ACC112 (cell line): ENCODE data around the gene TEX22.
A peak's percentile ranks its signal among the peaks of the same experiment; 100 is the strongest.

Experiments used
- H2AFZ ChIP-seq: fragments of 200-600 bp; sonication (generic); one replicate; pipeline ENCODE4 v1.6.0; 2017; ENCODE audit warnings: antibody characterized with exemption, low read length; ENCODE audit not compliant: unreplicated experiment
- H3K27ac ChIP-seq: fragments of 200-600 bp; sonication (generic); 2 replicates; pipeline ENCODE4 v1.5.1; 2014; ENCODE audit warnings: low read depth, mild to moderate bottlenecking, antibody characterized with exemption, low read length, moderate library complexity
- H3K27me3 ChIP-seq: fragments of 200-600 bp; sonication (generic); 2 replicates; pipeline ENCODE4 v1.6.1; 2014; ENCODE audit warnings: mild to moderate bottlenecking, antibody characterized with exemption, low read length, moderate library complexity, mixed read lengths; ENCODE audit not compliant: insufficient read depth
- H3K36me3 ChIP-seq: fragments of 200-600 bp; sonication (generic); 2 replicates; pipeline ENCODE4 v1.6.1; 2016; ENCODE audit warnings: mild to moderate bottlenecking, antibody characterized with exemption, low read length, moderate library complexity, mixed read lengths; ENCODE audit not compliant: insufficient read depth
- H3K4me1 ChIP-seq: fragments of 200-600 bp; sonication (generic); one replicate; pipeline ENCODE4 v1.6.1; 2016; ENCODE audit warnings: low read length, mixed read lengths; ENCODE audit not compliant: insufficient read depth, unreplicated experiment, control insufficient read depth
- H3K4me3 ChIP-seq: fragments of 200-600 bp; sonication (generic); 2 replicates; pipeline ENCODE4 v1.5.1; 2014; ENCODE audit warnings: mild to moderate bottlenecking, low read depth, low read length
- H3K79me2 ChIP-seq: fragments of 200-600 bp; sonication (generic); one replicate; pipeline ENCODE4 v1.6.0; 2016; ENCODE audit warnings: low read length; ENCODE audit not compliant: control insufficient read depth, unreplicated experiment, insufficient read depth

The TEX22 gene

DNA sequence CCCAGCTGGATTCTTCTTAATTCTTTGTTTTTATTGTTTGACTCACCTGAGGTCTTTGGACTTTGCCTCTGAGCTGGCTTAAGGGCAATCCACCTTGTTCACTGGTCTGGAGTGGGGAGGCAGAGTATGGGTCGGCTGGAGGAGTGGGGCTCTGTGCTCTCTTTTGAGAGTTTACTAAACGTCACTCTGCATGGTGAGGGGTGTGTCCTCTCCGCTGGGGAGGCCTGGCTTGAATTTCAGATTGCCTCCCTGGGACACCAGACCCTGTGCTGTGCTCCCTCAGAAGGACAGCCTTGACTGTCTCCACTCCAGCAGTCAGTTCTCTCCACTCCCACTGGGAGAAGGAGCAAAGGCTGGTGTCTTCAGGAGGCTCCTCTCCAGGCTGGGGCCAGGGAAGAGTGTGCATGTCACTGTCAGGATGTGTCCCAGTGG lies 19.4 kb downstream of the TEX22 start:
- Histone ChIP-seq H3K79me2 (peaks cover 30% of the 10 kb centered on the region), H3K4me3 (no peak overlapping the region), H3K27ac (no peak overlapping the region), H3K4me1 (peaks cover 19% of the 10 kb centered on the region), H2AFZ (no peak overlapping the region), H3K36me3 (no peaks in the 10 kb centered on the region), H3K27me3 (no peaks in the 10 kb centered on the region)

DNA sequence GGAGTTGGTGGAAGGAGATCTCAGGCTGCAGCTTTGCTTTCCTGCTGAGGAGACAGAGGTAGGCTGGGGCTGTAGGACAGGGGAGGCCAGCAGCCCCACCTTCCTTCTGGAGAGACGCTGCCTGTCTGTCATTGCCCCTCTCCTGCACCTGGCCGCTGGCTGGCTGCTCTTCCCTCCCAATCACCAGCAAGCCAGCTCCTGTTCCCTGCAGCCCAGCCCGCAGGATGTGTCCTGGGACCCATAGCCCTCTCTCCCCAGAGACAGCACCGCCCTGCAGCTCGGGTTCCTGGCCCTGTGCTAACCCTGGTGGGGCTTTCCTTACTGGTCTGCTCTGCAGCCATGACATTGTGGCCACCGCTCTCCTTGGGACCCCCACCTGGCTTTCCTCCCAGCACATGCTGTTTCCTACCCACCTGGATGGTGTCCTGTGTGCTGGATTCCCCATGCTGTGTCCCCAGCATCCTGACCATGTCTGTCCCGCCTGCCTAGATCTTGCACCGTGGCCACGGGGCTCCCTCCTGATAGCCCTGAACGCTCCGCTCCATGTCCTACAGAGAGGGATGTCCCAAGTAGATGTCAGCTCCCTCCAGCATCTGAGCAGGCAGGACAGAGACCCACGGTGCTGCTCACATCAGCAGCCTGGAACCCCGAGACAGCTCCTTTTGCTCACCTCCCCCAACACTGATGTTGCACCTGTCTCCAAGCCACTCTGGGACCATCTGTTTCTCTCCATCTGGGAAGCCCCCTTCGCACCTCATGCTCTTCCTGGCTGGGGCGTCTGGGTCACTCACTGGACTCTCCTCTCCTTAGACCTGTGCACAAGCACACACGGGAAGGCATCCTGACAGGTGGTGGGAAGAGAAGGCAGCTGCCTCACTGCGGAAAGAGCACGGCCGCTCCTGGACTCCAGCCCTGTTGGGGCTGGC lies 20.2 kb downstream of the TEX22 start:
- H2AFZ ChIP-seq = no peak overlapping the region
- no peaks in the 10 kb centered on the region for H3K27me3 ChIP-seq
- H3K4me1 ChIP-seq = peaks cover 19% of the 10 kb centered on the region
- H3K36me3 ChIP-seq = no peaks in the 10 kb centered on the region
- no peak overlapping the region for H3K27ac ChIP-seq
- H3K4me3 ChIP-seq = peak overlapping the region; percentile 92
- H3K79me2 ChIP-seq = peaks cover 38% of the 10 kb centered on the region

DNA sequence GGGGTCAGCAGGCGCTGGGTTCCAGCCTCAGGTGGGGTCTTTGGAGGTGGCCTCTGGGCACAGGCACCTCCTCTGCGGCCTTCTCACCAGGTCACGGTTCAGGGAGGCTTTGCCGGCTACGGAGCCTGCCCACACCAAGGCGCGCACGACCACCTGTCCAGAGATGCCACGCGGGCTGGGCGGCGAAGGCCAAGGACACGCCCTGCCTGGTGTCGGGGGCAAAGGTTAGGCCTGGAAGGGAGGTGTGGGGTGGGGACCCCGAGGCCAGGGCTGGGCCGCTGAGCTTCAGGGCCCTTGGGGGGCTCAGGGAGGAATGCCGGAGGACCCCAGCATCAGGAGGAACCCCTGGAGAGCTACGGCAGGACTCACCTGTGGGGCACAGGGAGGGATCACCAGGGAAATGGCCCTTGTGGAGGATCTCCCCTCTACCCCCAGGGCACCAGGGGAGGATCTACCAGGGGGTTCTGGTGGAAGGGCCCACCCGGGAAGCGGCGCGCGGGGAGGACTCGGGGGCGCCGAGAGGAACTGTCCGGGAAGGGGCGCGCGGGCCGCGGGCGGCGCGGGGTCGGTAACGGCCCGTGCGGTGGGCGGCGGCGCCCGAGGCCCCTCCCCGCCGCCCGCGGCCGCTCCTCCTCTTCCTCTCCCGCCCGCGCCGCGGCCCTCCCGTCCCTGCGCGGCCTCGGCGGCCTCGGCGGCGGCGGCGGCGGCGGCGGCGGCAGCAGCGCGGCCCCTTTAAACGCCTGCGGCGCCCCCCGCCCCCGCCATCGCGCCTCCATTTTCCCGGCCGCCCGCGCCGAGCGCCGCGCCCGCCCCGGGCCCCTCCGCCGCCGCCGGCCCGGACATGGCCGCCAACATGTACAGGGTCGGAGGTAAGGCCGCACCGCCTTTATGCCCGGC lies 21.1 kb downstream of the TEX22 start, which contains the start of gene MTA1:
Gene MTA1, plus strand, starts transcription at position 633 of the 897 bp plus-strand sequence. Its CDS starts 209 bp downstream, at position 842.
- H3K4me3 ChIP-seq = peak within 1 kb of the TSS; percentile 99
- peak within 1 kb of the TSS; percentile 73 for H2AFZ ChIP-seq
- no peaks in the 10 kb centered on the region for H3K27me3 ChIP-seq
- H3K27ac ChIP-seq = no peak within 1 kb of the TSS; the same call in 1 of the 2 replicates
- H3K36me3 ChIP-seq = no peaks in the 10 kb centered on the region
- H3K4me1 ChIP-seq = peaks cover 19% of the 10 kb centered on the region
- peaks cover 45% of the 10 kb centered on the region for H3K79me2 ChIP-seq

GRCh38 chr14:105420101-105420973 lies 22.0 kb downstream of the TEX22 start:
- Histone ChIP-seq H3K4me3 (peak overlapping the region; percentile 99), H3K27ac (no peak overlapping the region; the same call in 1 of the 2 replicates), H3K27me3 (no peaks in the 10 kb centered on the region), H3K36me3 (no peaks in the 10 kb centered on the region), H2AFZ (no peak overlapping the region), H3K79me2 (peaks cover 54% of the 10 kb centered on the region), H3K4me1 (peaks cover 19% of the 10 kb centered on the region)

DNA sequence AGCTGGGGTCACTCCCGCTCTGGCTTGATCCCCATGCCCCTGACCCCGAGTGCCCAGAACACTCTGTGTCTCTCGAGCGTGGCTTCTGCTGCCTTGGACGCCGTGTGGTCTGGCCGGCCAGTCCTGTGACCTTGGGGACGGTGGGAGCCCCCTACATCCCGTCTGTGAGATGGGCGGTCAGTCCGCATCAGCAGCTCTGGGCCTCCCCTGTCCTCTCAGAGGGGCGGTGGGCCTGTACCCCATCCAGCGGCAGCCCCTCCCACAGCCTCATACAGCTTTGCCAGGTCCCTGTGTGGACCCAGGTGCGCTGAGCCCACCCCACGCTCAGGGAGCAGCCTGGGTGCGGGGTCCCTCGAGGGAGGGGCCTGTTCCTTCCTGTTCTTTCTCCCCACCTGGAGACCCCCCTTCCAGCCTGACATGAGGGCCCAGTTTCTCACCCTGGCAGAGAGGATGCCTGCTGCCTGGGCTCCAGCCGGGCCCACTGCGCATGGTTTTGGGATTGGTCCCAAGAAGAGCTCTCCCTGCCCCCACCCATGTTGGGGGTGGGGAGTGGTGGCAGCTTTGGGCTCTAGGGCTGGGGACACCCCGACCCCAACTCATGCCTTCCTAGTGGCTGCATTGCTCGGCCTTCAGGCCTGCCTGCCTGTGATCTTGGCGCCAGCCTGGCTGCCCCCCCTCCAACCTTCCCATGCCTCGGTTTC lies 22.8 kb downstream of the TEX22 start:
- Histone ChIP-seq H3K27ac (no peak overlapping the region), H3K4me1 (peaks cover 19% of the 10 kb centered on the region)

DNA sequence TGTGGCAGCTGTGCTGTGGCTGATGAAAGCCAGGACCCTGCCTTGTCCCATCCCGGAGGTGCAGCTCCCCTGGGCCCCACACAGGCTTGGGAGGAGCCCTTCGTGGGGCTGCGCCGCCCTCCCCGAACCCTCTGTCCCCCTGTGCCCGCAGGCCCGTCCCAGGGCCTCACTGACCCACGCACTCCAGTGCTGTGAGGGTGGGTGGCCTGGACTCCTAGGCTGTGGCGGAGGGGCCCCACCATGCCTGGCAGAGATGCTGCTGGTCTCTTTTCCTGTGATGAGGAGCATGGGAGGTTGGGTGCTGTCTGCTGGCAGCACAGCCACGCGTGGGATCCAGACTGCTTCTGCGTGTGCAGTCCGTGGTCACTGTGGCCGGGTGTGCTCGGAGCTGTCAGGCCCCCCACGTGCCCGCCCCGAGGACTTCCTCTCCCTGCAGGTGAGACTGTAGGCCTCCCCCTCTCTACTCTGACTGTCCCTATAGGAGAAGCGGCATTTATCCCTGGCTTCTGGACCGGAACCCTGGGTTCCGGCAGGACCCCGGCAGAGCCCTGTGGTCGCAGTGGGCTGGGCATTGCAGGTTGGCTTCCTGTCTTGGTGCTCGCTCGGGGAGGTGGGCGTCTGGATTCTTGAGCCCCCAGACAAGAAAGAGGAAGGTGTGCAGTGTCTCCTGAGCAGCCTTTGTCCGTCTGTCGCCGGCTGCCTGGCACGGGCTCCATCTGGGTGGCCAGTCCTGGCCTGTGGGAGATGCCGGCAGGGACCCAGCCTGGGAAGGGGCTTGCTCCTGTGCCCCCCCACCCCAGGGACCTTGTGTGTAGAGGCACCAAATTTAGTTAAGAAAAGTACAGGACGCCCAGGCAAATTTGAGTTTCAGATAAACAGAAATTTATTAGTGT lies 23.6 kb downstream of the TEX22 start:
- Histone ChIP-seq H2AFZ (no peak overlapping the region), H3K4me3 (peak overlapping the region; percentile 99), H3K36me3 (no peaks in the 10 kb centered on the region; the same call in 1 of the 2 replicates), H3K79me2 (peaks cover 70% of the 10 kb centered on the region), H3K4me1 (peaks cover 19% of the 10 kb centered on the region), H3K27ac (no peak overlapping the region), H3K27me3 (no peaks in the 10 kb centered on the region)

More for the DNA sequence above, 22.8 kb downstream of the TEX22 start:
- peak overlapping the region; percentile 99 for H3K4me3 ChIP-seq
- no peak overlapping the region for H2AFZ ChIP-seq
- peaks cover 62% of the 10 kb centered on the region for H3K79me2 ChIP-seq
- no peaks in the 10 kb centered on the region for H3K27me3 ChIP-seq
- H3K36me3 ChIP-seq = no peaks in the 10 kb centered on the region

GRCh38 chr14:105422695-105423487 lies 24.6 kb downstream of the TEX22 start:
- no peak overlapping the region for H2AFZ ChIP-seq
- peaks cover 19% of the 10 kb centered on the region for H3K4me1 ChIP-seq
- H3K79me2 ChIP-seq = peaks cover 77% of the 10 kb centered on the region
- no peaks in the 10 kb centered on the region; the same call in 1 of the 2 replicates for H3K36me3 ChIP-seq
- no peak overlapping the region for H3K4me3 ChIP-seq
- H3K27ac ChIP-seq = no peak overlapping the region
- no peaks in the 10 kb centered on the region for H3K27me3 ChIP-seq

DNA sequence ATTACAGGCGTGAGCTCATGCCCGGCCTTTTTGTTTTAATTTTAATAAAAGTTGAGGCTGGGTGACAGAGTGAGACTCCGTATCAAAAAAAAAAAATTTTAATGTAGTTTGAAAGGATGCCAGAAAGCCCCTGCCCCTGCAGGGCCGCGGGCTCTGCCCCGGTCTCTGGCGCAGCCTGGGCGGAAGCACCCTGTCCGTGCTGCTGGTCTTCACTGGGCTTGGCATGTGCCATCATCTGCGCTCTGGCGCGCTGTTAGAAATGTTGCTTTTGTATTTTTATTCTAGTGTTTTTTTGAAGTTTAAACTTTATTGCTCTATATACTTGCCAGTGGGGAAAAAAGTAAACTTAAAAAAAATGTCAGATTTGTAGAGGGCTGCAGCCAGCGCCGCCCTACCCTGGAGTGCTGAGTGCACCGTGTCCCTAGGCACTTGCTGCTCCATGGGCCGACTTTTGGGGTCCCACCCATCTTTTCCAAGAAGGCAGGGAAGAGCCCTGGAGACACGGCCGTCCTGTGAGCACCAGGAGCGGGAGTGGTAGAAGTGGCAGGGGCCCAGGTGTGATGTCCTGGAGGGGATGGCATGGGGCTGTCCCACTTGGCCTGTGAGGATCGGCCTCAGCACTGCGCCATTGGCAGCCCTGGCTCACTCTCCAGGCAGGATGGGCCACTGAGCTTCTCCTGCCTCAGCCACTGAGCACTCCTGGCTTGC lies 25.3 kb downstream of the TEX22 start:
- no peaks in the 10 kb centered on the region for H3K27me3 ChIP-seq
- peaks cover 19% of the 10 kb centered on the region for H3K4me1 ChIP-seq
- no peak overlapping the region for H3K27ac ChIP-seq
- no peaks in the 10 kb centered on the region; the same call in 1 of the 2 replicates for H3K36me3 ChIP-seq
- H3K4me3 ChIP-seq = no peak overlapping the region
- peaks cover 85% of the 10 kb centered on the region for H3K79me2 ChIP-seq
- H2AFZ ChIP-seq = no peak overlapping the region
